ENCODE data around the gene OMD.

The OMD gene

GRCh38 chr9:92408747-92409478 is 15.4 kb downstream of the OMD start:
- no peak for DNase-seq

- DNase-seq, result no peak
These were observed 16.5 kb downstream of the OMD start for GRCh38 chr9:92407818-92408217.

- peak; percentile 66 for DNase-seq
These were observed 17.8 kb downstream of the OMD start for GRCh38 chr9:92406477-92406876.

- no peak for DNase-seq
These were observed 18.5 kb downstream of the OMD start for GRCh38 chr9:92405818-92406217.

GRCh38 chr9:92404042-92404836 is 20.0 kb downstream of the OMD start, which contains the start of gene OGN:
TSS of gene OGN (minus strand) at chr9:92404578. CDS start at chr9:92403407, 1,171 bp downstream.
- DNase-seq, result peak; percentile 62

- no peak for DNase-seq
These were observed 21.2 kb downstream of the OMD start for GRCh38 chr9:92402826-92403745.

GRCh38 chr9:92402360-92402759 is 21.9 kb downstream of the OMD start:
- no peak for DNase-seq

- no peak for DNase-seq
These were observed 26.4 kb downstream of the OMD start for GRCh38 chr9:92397853-92398252.

GRCh38 chr9:92395617-92396016 is 28.7 kb downstream of the OMD start:
- no peak for DNase-seq

- DNase-seq, result no peak
These were observed 30.6 kb downstream of the OMD start for GRCh38 chr9:92393686-92394085.

- peak; percentile 34 for DNase-seq
These were observed 31.6 kb downstream of the OMD start for GRCh38 chr9:92392690-92393089.

GRCh38 chr9:92385953-92386352 is 38.3 kb downstream of the OMD start:
- DNase-seq, result peak; percentile 48

- DNase-seq, result no peak
These were observed 38.8 kb downstream of the OMD start for GRCh38 chr9:92385477-92385876.

- DNase-seq, result no peak
These were observed 39.3 kb downstream of the OMD start for GRCh38 chr9:92385001-92385400.

- DNase-seq, result peak; percentile 67
These were observed 39.9 kb downstream of the OMD start for GRCh38 chr9:92384375-92384774.

GRCh38 chr9:92381775-92382174 is 42.5 kb downstream of the OMD start:
- no peak for DNase-seq

GRCh38 chr9:92380603-92381002 is 43.7 kb downstream of the OMD start:
- no peak for DNase-seq

- peak; percentile 97 for DNase-seq
These were observed 45.3 kb downstream of the OMD start for GRCh38 chr9:92378865-92379560.

- DNase-seq, result no peak
These were observed 46.4 kb downstream of the OMD start for GRCh38 chr9:92377876-92378275.

GRCh38 chr9:92373167-92373566 is 51.1 kb downstream of the OMD start:
- DNase-seq, result no peak

GRCh38 chr9:92369075-92369474 is 55.2 kb downstream of the OMD start:
- DNase-seq, result no peak

Data from fibroblast of skin of abdomen (primary cell).